ENCODE data around the gene MSH5. TPM values are rescaled to one million over a fixed set of nuclear protein-coding genes. Genes with fewer than 3 reads are reported as not detected.

MSH5 gene
- total RNA-seq, 4 donors from 2014 or later: 7.8 to 13.8 (median 11.4) TPM

DNA sequence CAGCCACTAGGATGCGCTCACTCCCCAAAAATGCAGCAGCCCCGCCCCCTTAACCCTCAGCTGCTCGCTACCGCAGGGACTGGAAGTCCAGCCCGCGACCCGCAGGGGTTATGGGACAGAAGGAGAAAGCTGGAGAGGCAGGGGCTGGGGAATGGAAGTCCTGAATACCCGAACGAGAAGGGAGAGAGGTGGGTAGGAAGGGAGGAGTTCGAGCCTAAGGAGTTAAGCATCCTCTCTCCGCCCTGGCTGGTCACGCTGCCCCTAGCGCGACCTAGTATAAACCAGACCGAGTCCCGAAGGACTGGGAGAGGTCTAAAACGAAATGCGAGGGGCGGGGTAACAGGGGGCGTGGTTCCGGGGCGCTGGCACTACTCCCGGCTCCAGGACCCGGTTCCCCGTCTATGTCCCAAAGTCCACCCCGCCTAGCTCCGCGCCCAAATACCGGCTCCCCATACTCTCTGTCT lies 10.3 kb upstream of the MSH5 start:
- intact Hi-C loops (cut with DNase I; ENCODE audit: low total_unique reads): no loop called here
- TF ChIP-seq, protein P1, sequence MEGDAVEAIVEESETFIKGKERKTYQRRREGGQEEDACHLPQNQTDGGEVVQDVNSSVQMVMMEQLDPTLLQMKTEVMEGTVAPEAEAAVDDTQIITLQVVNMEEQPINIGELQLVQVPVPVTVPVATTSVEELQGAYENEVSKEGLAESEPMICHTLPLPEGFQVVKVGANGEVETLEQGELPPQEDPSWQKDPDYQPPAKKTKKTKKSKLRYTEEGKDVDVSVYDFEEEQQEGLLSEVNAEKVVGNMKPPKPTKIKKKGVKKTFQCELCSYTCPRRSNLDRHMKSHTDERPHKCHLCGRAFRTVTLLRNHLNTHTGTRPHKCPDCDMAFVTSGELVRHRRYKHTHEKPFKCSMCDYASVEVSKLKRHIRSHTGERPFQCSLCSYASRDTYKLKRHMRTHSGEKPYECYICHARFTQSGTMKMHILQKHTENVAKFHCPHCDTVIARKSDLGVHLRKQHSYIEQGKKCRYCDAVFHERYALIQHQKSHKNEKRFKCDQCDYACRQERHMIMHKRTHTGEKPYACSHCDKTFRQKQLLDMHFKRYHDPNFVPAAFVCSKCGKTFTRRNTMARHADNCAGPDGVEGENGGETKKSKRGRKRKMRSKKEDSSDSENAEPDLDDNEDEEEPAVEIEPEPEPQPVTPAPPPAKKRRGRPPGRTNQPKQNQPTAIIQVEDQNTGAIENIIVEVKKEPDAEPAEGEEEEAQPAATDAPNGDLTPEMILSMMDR (IDR thresholded peaks at IDR 0.05): peak in 1 of 3 donors; percentile 57
- TF ChIP-seq POLR2A (IDR thresholded peaks at IDR 0.05): no peak
- WGBS, 2 donors: 0% methylated on average over 22 to 29 of the region's 29 CpGs
- peak overlapping the region; percentile 93 for H3K4me3 ChIP-seq (ENCODE audit: low read depth, poor library complexity, severe bottlenecking)
- peak; percentile 92 to 99 for DNase-seq (ENCODE audit: low spot score in 2 of 2)

DNA sequence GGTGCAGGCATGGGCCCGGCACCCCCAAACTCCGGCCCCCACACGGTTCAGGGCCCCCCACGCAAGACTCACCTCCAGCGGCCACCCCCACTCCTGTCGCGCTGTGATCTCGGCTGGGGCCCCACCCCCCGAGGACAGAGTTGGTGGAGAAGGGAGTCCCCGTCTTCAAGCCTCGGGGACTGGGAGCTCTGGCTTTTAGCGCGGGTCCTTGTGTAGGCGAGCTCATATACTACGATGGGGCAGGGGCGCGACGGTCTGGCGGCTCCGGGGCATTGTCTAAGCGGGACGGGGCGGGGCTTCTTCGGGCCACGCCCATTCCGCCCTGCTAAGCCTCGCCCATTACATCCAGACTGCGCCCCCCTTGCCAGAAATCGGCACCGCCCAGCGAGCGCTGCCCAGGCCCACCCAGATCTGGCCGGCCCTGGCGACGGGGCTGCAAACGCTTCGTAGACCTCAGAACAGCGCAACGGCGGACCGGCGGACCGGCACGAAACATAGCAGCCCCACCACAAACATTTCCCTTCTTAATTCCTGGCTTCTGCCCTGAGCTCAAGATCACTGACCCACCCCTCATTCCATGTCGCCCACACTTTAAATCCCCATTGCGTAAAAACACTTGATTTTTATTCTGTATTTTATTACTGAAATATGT lies 9.7 kb upstream of the MSH5 start:
- 3 to 13% methylated on average over 15 to 33 of the region's 46 CpGs for WGBS, 2 donors
- peak; percentile 84 to 98 for DNase-seq (ENCODE audit: low spot score in 2 of 2)
- intact Hi-C loops (cut with DNase I; ENCODE audit: low total_unique reads): no loop called here
- TF ChIP-seq, protein P1 (IDR thresholded peaks at IDR 0.05): no peak
- no peak for TF ChIP-seq POLR2A (IDR thresholded peaks at IDR 0.05)
- peak overlapping the region; percentile 93 for H3K4me3 ChIP-seq (ENCODE audit: low read depth, poor library complexity, severe bottlenecking)

DNA sequence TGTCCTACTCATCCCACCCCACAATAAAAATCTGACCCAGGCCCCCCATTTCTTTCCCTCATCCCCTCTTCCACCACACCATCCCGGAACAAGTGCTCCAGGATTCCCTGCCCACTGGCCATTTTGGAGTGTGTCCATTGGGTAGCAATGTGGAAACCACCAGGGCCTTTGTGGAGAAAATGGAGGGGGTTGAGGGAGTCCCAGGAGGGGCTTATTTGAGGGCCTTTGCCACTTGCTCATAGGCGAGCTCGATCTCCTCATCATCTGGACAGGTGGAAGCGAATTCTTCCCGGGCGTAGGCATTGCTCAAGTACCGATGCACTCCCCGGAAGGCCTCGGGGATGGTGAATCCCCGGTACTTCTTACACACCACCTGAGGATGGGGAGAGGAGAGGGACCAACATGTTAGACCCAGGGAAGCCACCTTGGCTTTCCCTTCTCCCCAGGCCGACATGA lies 9.1 kb upstream of the MSH5 start:
- 58 to 66% methylated on average over 11 of the region's 11 CpGs for WGBS, 2 donors
- no peak overlapping the region for H3K4me3 ChIP-seq (ENCODE audit: low read depth, poor library complexity, severe bottlenecking)
- intact Hi-C loops (cut with DNase I; ENCODE audit: low total_unique reads): no loop called here
- DNase-seq (ENCODE audit: low spot score in 2 of 2): no peak
- no peak for TF ChIP-seq POLR2A (IDR thresholded peaks at IDR 0.05)
- TF ChIP-seq, protein P1 (IDR thresholded peaks at IDR 0.05): no peak

DNA sequence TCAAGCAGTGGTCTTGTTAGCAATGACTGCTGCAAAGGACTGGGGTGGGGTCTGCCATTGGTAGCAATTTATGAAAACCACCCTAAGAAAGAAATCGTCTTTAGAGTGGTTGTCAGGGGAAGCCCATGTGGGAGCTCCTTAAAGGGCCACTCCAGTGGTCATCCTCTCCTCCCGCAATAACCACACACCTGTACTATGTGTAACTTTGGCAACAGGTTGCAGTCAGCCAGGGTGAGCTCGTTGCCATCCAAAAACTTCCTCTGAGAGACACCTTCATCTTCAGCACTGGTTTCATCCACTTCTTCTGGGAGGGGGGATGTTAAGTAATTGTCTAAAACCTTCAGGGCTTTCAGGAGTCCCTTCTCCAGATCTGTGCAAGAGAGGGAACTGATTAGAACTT lies 7.8 kb upstream of the MSH5 start:
- WGBS, 2 donors: 59 to 62% methylated on average over 3 of the region's 3 CpGs
- H3K4me3 ChIP-seq (ENCODE audit: low read depth, poor library complexity, severe bottlenecking): no peak overlapping the region
- intact Hi-C loops (cut with DNase I; ENCODE audit: low total_unique reads): no loop called here
- TF ChIP-seq, protein P1 (IDR thresholded peaks at IDR 0.05): no peak
- no peak for TF ChIP-seq POLR2A (IDR thresholded peaks at IDR 0.05)
- no peak for DNase-seq (ENCODE audit: low spot score in 2 of 2)

DNA sequence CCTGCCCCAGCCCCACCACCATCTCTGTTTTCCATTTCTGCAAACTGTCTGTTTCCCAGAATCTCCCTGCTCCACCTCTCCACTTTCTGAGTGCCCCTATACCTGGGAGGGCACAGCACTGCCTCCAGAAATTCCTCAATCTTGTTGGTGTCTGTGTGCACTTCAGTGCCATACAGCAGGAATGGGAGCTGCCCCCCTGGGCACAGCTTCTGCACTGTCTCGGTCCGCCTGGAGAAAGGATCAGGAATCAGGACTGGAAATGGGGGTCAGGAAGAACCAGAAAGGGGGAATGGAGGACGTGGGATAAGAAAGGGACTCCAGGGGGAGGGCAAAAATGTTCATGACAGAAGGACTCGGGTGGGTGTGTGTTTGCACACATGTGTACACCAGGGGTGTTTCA lies 6.1 kb upstream of the MSH5 start:
- no peak for DNase-seq (ENCODE audit: low spot score in 2 of 2)
- 76 to 84% methylated on average over 4 of the region's 4 CpGs for WGBS, 2 donors
- TF ChIP-seq POLR2A (IDR thresholded peaks at IDR 0.05): no peak
- TF ChIP-seq, protein P1 (IDR thresholded peaks at IDR 0.05): no peak
- intact Hi-C loops (cut with DNase I; ENCODE audit: low total_unique reads): no loop called here
- H3K4me3 ChIP-seq (ENCODE audit: low read depth, poor library complexity, severe bottlenecking): no peak overlapping the region
